ENCODE data around the gene AP3D1. TPM values are rescaled to one million over a fixed set of nuclear protein-coding genes. Genes with fewer than 3 reads are reported as not detected.

Gene AP3D1
- total and polyA plus RNA-seq, 9 of the 15 experiments (the other 6 are each of a cell fraction or from before 2014, with no cell fraction given) = 1.2 to 86.1 (median 35.9) TPM

DNA sequence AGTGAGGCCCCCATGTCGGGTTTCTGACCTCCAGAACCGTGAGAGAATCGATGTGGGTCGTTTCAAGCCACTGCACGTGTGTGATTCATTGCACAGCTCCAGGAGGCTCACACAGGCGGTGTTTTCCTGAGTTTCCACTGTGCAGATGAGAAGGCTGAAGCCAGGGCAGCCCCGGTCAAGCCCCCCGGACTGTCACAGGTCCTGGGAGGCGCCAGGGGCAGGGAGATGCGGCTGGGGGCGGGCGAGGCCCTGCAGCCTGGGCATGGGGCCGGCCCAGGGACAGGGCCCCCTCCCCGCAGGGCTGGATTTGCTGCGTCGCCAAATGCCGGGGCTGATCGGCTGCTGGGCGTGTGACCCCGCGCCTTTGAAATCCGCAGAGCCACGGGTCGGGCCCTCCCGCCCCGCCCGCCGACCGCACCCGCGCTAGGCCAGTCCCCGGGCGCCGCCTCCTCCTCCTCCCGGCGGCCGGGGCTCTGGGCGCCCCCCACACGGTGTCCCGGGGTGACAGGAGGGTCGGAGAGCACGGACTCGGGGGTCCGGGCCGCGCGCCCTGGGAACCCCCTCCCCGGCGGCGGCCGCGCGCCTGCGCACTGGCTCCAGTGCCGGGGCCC lies 90.4 kb downstream of the AP3D1 start (continued):
- TF ChIP-seq HNRNPK (IDR thresholded peaks at IDR 0.05; ENCODE audit: low read depth, low read length, poor library complexity, severe bottlenecking) = no peak
- TF ChIP-seq NR2C2 (CRISPR knock-in tag; IDR thresholded peaks at IDR 0.05) = peak; percentile 44; the same call in 1 of the 2 replicates
- TF ChIP-seq NR2C2 (tag; IDR thresholded peaks at IDR 0.05) = no peak
- no peak for TF ChIP-seq ZNF780A (CRISPR knock-in tag; IDR thresholded peaks at IDR 0.05)
- TF ChIP-seq, protein P1, sequence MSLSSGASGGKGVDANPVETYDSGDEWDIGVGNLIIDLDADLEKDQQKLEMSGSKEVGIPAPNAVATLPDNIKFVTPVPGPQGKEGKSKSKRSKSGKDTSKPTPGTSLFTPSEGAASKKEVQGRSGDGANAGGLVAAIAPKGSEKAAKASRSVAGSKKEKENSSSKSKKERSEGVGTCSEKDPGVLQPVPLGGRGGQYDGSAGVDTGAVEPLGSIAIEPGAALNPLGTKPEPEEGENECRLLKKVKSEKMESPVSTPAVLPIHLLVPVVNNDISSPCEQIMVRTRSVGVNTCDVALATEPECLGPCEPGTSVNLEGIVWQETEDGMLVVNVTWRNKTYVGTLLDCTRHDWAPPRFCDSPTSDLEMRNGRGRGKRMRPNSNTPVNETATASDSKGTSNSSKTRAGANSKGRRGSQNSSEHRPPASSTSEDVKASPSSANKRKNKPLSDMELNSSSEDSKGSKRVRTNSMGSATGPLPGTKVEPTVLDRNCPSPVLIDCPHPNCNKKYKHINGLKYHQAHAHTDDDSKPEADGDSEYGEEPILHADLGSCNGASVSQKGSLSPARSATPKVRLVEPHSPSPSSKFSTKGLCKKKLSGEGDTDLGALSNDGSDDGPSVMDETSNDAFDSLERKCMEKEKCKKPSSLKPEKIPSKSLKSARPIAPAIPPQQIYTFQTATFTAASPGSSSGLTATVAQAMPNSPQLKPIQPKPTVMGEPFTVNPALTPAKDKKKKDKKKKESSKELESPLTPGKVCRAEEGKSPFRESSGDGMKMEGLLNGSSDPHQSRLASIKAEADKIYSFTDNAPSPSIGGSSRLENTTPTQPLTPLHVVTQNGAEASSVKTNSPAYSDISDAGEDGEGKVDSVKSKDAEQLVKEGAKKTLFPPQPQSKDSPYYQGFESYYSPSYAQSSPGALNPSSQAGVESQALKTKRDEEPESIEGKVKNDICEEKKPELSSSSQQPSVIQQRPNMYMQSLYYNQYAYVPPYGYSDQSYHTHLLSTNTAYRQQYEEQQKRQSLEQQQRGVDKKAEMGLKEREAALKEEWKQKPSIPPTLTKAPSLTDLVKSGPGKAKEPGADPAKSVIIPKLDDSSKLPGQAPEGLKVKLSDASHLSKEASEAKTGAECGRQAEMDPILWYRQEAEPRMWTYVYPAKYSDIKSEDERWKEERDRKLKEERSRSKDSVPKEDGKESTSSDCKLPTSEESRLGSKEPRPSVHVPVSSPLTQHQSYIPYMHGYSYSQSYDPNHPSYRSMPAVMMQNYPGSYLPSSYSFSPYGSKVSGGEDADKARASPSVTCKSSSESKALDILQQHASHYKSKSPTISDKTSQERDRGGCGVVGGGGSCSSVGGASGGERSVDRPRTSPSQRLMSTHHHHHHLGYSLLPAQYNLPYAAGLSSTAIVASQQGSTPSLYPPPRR (CRISPR knock-in tag; IDR thresholded peaks at IDR 0.05; ENCODE audit: borderline replicate concordance) = peak; percentile 85; the same call in 1 of the 2 replicates
- no peak for TF ChIP-seq ELF4 (CRISPR knock-in tag; IDR thresholded peaks at IDR 0.05)
- TF ChIP-seq PCBP2 (IDR thresholded peaks at IDR 0.05; ENCODE audit: low read depth, low read length, poor library complexity, severe bottlenecking) = no peak
- TF ChIP-seq ZNF431 (CRISPR knock-in tag; IDR thresholded peaks at IDR 0.05) = no peak
- TF ChIP-seq RBM14 (IDR thresholded peaks at IDR 0.05; ENCODE audit: borderline replicate concordance, insufficient read depth, low read depth, low read length) = no peak
- TF ChIP-seq ZNF696 (CRISPR knock-in tag; conservative IDR thresholded peaks at IDR 0.05) = no peak
- TF ChIP-seq NRF1 (conservative IDR thresholded peaks at IDR 0.05 in 1 of 2, IDR thresholded peaks at IDR 0.05 in 1 of 2) = peak; percentile 98; a peak in 2 of 4 replicates
- no peak for TF ChIP-seq SIRT6 (IDR thresholded peaks at IDR 0.05; ENCODE audit: low read depth, low read length)
- TF ChIP-seq TAF1 (IDR thresholded peaks at IDR 0.05; ENCODE audit: control insufficient read depth, extremely low read depth, insufficient read depth, low read length, severe bottlenecking) = peak; percentile 23
- TF ChIP-seq POLR2AphosphoS2 (IDR thresholded peaks at IDR 0.05; ENCODE audit: low read length) = no peak
- TF ChIP-seq ZBTB7A (IDR thresholded peaks at IDR 0.05; ENCODE audit: borderline replicate concordance, control insufficient read depth, low read depth, low read length) = peak; percentile 92
- TF ChIP-seq ELF2 (CRISPR knock-in tag; IDR thresholded peaks at IDR 0.05) = no peak
- no peak; the same call in none of the 2 replicates for TF ChIP-seq GATAD2B (IDR thresholded peaks at IDR 0.05; ENCODE audit: borderline replicate concordance)
- TF ChIP-seq, protein P2, sequence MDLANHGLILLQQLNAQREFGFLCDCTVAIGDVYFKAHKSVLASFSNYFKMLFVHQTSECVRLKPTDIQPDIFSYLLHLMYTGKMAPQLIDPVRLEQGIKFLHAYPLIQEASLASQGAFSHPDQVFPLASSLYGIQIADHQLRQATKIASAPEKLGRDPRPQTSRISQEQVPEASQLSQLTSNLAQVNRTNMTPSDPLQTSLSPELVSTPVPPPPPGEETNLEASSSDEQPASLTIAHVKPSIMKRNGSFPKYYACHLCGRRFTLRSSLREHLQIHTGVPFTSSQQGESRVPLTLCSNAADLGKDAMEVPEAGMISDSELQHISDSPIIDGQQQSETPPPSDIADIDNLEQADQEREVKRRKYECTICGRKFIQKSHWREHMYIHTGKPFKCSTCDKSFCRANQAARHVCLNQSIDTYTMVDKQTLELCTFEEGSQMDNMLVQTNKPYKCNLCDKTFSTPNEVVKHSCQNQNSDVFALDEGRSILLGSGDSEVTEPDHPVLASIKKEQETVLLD (IDR thresholded peaks at IDR 0.05) = no peak
- peak; percentile 54 to 66; a peak in 1 of 4 replicates for TF ChIP-seq NONO (IDR thresholded peaks at IDR 0.05; ENCODE audit: low read depth in 2 of 2, low read length in 1 of 2)
